Measurements from ENCODE around the gene FAM234B.

DNA sequence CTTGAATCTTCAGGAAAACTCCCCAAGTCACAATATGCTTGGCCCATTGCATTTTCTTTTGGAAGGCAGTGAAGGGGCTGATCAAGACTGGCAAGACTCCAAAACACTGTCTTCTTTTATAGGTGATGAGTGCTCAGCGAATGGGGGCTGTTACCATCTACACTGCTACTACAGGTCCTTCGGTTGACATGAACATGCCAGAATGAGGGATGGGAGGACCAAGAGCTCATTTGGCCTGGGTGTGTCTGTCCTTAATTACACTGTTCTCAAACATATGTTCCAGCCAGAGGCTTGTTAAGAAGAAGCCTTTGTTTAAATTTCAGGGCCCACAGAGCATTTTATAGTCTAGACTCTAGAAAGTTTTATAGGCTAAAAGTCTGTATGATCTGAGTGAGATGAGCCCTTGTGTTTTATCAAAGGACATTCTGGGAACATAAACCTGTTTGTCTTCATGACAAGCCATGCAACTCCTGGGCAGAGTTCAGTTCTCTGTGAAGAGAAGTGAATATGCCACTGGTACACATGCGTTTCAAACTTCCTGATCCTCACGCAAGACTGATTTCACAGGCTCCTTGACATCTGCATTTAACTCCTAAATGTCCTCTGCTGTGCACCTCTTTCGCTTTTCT, 4.7 kb upstream of the FAM234B start:
- no peak for TF ChIP-seq CTCF (IDR thresholded peaks at IDR 0.05)
- TF ChIP-seq POLR2A (IDR thresholded peaks at IDR 0.05), result no peak
